ENCODE results near the gene VAX1. TPM values are rescaled to one million over a fixed set of nuclear protein-coding genes. Genes with fewer than 3 reads are reported as not detected.

Gene VAX1
- total and polyA plus RNA-seq, 10 donors = not detected

DNA sequence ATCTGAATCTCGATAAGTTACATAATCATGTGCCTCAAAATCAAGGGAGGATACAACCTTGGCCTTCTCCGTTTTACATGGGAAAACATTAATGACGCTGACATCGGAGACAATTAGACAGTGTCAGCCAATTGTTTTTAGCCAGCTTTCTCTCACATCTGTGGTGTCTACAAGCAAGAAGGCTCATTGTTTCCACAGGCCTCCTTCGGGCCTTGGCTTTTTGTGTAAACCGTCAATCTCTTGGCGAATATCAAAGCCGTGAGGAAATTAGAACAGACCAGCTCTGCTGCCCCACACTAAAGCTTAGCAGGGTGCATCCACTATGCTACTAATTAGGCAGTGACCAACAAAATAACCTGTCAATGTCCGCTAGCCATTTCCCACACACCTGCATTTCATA lies 43.2 kb downstream of the VAX1 start:
- no peak for DNase-seq
- 74 to 85% (median 79%) methylated on average over 9 of the region's 9 CpGs for WGBS, 5 donors
- Histone ChIP-seq H3K4me1 (no peaks in the 10 kb centered on the region), H3K36me3 (no peaks in the 10 kb centered on the region), H3K27ac (no peak overlapping the region), H3K27me3 (replicated peaks in 1 of 7) (peaks cover 0 to 6% (median 0%) of the 10 kb centered on the region in 7 donors), H3K9me3 (no peaks in the 10 kb centered on the region), H3K4me3 (no peak overlapping the region)
- TF ChIP-seq POLR2A (IDR thresholded peaks at IDR 0.05) (no peak), CTCF (IDR thresholded peaks at IDR 0.05 in 8 of 11, conservative IDR thresholded peaks at IDR 0.05 in 3 of 11) (no peak), POLR2AphosphoS5 (IDR thresholded peaks at IDR 0.05) (no peak)
- intact Hi-C loops (cut with DNase I; ENCODE audit: low total_unique reads) = no loop called here

- no peak for DNase-seq
- TF ChIP-seq CTCF (IDR thresholded peaks at IDR 0.05 in 8 of 11, conservative IDR thresholded peaks at IDR 0.05 in 3 of 11) = no peak
- TF ChIP-seq POLR2A (IDR thresholded peaks at IDR 0.05) = no peak
- no peak for TF ChIP-seq POLR2AphosphoS5 (IDR thresholded peaks at IDR 0.05)
- peaks cover 0 to 6% (median 0%) of the 10 kb centered on the region in 7 donors for H3K27me3 ChIP-seq (replicated peaks in 1 of 7)
- no peak overlapping the region for H3K4me3 ChIP-seq
- 82 to 91% (median 84%) methylated on average over 6 of the region's 6 CpGs for WGBS, 5 donors
- H3K36me3 ChIP-seq = no peaks in the 10 kb centered on the region
- intact Hi-C loops (cut with DNase I; ENCODE audit: low total_unique reads) = no loop called here
- H3K4me1 ChIP-seq = no peaks in the 10 kb centered on the region
- H3K9me3 ChIP-seq = no peaks in the 10 kb centered on the region
- H3K27ac ChIP-seq = no peak overlapping the region
Observed at GRCh38 chr10:117092386-117092785, 45.7 kb downstream of the VAX1 start.

DNA sequence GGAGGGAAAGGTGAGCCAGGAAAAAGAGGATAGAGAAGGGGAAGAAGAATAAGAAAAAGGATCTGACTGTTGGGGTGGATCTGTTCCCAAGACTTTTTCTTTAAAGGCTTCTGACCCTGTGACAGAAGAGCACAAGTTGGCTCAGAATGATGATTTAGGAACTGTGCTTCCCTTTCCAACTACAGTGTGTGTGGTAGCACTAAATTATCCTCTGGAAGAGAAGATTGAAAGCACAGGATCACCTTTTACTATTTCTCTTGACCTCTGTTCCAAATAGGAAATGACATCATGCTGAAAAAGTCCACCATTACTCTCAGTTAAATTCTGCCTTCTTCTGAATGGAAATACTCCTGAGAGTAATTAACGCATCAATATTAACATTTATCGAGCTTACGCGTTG lies 47.2 kb downstream of the VAX1 start:
- Histone ChIP-seq H3K36me3 (no peaks in the 10 kb centered on the region), H3K27me3 (replicated peaks in 1 of 7) (peaks cover 0 to 18% (median 0%) of the 10 kb centered on the region in 7 donors), H3K4me3 (no peak overlapping the region), H3K4me1 (no peaks in the 10 kb centered on the region), H3K9me3 (no peaks in the 10 kb centered on the region), H3K27ac (no peak overlapping the region)
- no peak for DNase-seq
- no peak for TF ChIP-seq CTCF (IDR thresholded peaks at IDR 0.05 in 8 of 11, conservative IDR thresholded peaks at IDR 0.05 in 3 of 11)
- TF ChIP-seq POLR2AphosphoS5 (IDR thresholded peaks at IDR 0.05) = no peak
- TF ChIP-seq POLR2A (IDR thresholded peaks at IDR 0.05) = no peak
- intact Hi-C loops (cut with DNase I; ENCODE audit: low total_unique reads) = no loop called here
- WGBS, 5 donors = 87 to 96% (median 92%) methylated on average over 4 of the region's 4 CpGs

DNA sequence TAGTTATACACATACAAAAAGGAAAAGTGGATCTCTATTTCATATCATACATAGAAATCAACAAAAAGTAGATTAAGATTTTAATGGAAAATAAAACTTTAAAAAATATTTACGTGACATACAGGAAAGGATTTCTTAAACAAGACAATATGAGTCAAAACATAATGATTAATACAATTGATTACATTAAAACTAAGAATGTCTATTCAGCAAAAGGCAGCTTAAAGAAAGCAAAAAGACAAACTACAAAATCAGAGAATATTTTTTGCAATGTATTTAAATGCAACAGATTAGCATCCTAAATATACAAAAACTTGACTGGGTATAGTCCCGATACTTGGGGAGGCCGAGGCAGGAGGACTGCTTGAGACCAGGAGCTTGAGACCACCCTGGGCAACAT lies 50.5 kb downstream of the VAX1 start:
- intact Hi-C loops (cut with DNase I; ENCODE audit: low total_unique reads) = no loop called here
- H3K27me3 ChIP-seq (replicated peaks in 1 of 7) = peaks cover 0 to 26% (median 0%) of the 10 kb centered on the region in 7 donors
- DNase-seq = no peak
- no peaks in the 10 kb centered on the region for H3K4me1 ChIP-seq
- no peak overlapping the region for H3K27ac ChIP-seq
- H3K36me3 ChIP-seq = no peaks in the 10 kb centered on the region
- TF ChIP-seq POLR2AphosphoS5 (IDR thresholded peaks at IDR 0.05) = no peak
- no peak for TF ChIP-seq POLR2A (IDR thresholded peaks at IDR 0.05)
- no peak for TF ChIP-seq CTCF (IDR thresholded peaks at IDR 0.05 in 8 of 11, conservative IDR thresholded peaks at IDR 0.05 in 3 of 11)
- no peak overlapping the region for H3K4me3 ChIP-seq
- H3K9me3 ChIP-seq = no peaks in the 10 kb centered on the region
- WGBS, 5 donors = 76 to 90% (median 86%) methylated on average over 3 of the region's 3 CpGs
